GM18868 (cell line): ENCODE measurements around the gene ATP5F1D.

Source experiments
- ATAC-seq: cut with Tn5 transposase; IDR thresholded peaks from one replicate; pipeline ENCODE4 v1.9.1; 2021; ENCODE audit warnings: mild to moderate bottlenecking, moderate library complexity; ENCODE audit not compliant: unreplicated experiment

ATP5F1D gene

GRCh38 chr19:1278713-1279660, 37.4 kb downstream of the ATP5F1D start:
- ATAC-seq, result no peak

- ATAC-seq, result no peak
Observed at GRCh38 chr19:1279782-1280341, 38.3 kb downstream of the ATP5F1D start.

GRCh38 chr19:1280636-1281568, 39.4 kb downstream of the ATP5F1D start:
- no peak for ATAC-seq

GRCh38 chr19:1281569-1282287, 40.2 kb downstream of the ATP5F1D start:
- no peak for ATAC-seq

- no peak for ATAC-seq
Observed at GRCh38 chr19:1282588-1283206, 41.1 kb downstream of the ATP5F1D start.

GRCh38 chr19:1283207-1283916, 41.8 kb downstream of the ATP5F1D start:
- no peak for ATAC-seq

- ATAC-seq, result no peak
Observed at GRCh38 chr19:1283917-1284292, 42.4 kb downstream of the ATP5F1D start.

GRCh38 chr19:1284293-1284978, 42.9 kb downstream of the ATP5F1D start:
- no peak for ATAC-seq

- no peak for ATAC-seq
Observed at GRCh38 chr19:1284979-1285736, 43.6 kb downstream of the ATP5F1D start.

- ATAC-seq, result no peak
Observed at GRCh38 chr19:1285737-1286360, 44.3 kb downstream of the ATP5F1D start, which contains the start of gene EFNA2. Gene EFNA2 (plus strand): TSS chr19:1285873. CDS start chr19:1286169, 296 bp downstream.

- no peak for ATAC-seq
Observed at GRCh38 chr19:1286487-1287353, 45.2 kb downstream of the ATP5F1D start.

GRCh38 chr19:1287354-1288225, 46.0 kb downstream of the ATP5F1D start:
- no peak for ATAC-seq

GRCh38 chr19:1288226-1288612, 46.7 kb downstream of the ATP5F1D start:
- ATAC-seq, result no peak

- ATAC-seq, result no peak
Observed at GRCh38 chr19:1288833-1289685, 47.5 kb downstream of the ATP5F1D start.

GRCh38 chr19:1289686-1290025, 48.1 kb downstream of the ATP5F1D start:
- ATAC-seq, result no peak
